ENCODE results near the gene TRPM7. TPM values are rescaled to one million over a fixed set of nuclear protein-coding genes. Genes with fewer than 3 reads are reported as not detected.
A peak's percentile ranks its signal among the peaks of the same experiment; 100 is the strongest.

TRPM7 gene
- total and polyA plus RNA-seq, 9 of the 15 experiments (the other 6 are each of a cell fraction or from before 2014, with no cell fraction given): 12.3 to 59.2 (median 31.5) TPM

DNA sequence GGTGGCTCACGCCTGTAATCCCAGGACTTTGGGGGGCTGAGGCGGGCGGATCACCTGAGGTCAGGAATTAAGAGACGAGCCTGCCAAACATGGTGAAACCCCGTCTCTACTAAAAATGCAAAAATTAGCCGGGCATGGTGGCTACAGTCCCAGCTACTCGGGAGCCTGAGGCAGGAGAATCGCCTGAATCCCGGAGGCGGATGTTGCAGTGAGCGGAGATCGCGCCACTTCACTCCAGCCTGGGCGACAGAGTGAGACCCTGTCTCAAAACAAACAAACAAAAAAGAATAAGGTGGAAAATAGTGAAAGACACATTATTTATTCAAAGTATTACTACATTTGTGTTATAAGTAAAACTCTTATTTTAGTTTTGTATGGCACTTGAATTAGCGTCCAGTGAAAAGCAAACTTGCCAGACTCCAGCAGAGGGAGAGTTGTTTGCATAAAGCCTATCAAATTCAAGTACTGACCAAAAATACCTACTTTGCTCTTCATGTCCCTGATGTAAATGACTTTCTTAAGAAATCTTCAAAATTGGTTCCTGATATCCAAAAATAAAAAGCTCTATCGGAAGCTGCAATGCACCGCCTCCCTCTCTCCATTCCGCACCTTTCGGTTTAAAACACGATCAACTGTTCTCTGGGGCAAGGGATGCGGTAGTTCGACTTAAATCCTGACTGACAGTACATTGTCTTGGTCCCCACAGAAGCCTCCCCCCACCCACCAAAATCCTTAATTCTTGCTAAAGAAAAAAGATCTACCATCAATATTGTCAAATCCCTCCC lies 1.2 kb downstream of the TRPM7 start (continued):
- TF ChIP-seq, protein P1, sequence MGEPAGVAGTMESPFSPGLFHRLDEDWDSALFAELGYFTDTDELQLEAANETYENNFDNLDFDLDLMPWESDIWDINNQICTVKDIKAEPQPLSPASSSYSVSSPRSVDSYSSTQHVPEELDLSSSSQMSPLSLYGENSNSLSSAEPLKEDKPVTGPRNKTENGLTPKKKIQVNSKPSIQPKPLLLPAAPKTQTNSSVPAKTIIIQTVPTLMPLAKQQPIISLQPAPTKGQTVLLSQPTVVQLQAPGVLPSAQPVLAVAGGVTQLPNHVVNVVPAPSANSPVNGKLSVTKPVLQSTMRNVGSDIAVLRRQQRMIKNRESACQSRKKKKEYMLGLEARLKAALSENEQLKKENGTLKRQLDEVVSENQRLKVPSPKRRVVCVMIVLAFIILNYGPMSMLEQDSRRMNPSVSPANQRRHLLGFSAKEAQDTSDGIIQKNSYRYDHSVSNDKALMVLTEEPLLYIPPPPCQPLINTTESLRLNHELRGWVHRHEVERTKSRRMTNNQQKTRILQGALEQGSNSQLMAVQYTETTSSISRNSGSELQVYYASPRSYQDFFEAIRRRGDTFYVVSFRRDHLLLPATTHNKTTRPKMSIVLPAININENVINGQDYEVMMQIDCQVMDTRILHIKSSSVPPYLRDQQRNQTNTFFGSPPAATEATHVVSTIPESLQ (CRISPR knock-in tag; IDR thresholded peaks at IDR 0.05): no peak
- TF ChIP-seq KLF1 (tag; IDR thresholded peaks at IDR 0.05) (no peak), CTBP1 (IDR thresholded peaks at IDR 0.05; ENCODE audit: borderline replicate concordance) (no peak), SOX6 (IDR thresholded peaks at IDR 0.05) (no peak), ZNF551 (CRISPR knock-in tag; IDR thresholded peaks at IDR 0.05) (no peak), YY1 (IDR thresholded peaks at IDR 0.05; ENCODE audit: borderline replicate concordance in 1 of 3, control insufficient read depth in 1 of 3, extremely low read depth in 1 of 3, insufficient read depth in 3 of 3, insufficient read length in 1 of 3, insufficient replicate concordance in 2 of 3, low read depth in 1 of 3, low read length in 2 of 3) (no peak), ZKSCAN8 (CRISPR knock-in tag; IDR thresholded peaks at IDR 0.05) (no peak), ILK (tag; IDR thresholded peaks at IDR 0.05; ENCODE audit: borderline replicate concordance, low read depth) (no peak), MAZ (CRISPR knock-in tag; conservative IDR thresholded peaks at IDR 0.05 in 1 of 2, IDR thresholded peaks at IDR 0.05 in 1 of 2) (no peak), FOXJ2 (tag; IDR thresholded peaks at IDR 0.05) (0 out of 2 replicates have a peak, but pooled peaks have one; percentile 13), XRCC4 (IDR thresholded peaks at IDR 0.05; ENCODE audit: extremely low read depth, insufficient read depth, insufficient read length) (no peak)
- TF ChIP-seq, protein P2, sequence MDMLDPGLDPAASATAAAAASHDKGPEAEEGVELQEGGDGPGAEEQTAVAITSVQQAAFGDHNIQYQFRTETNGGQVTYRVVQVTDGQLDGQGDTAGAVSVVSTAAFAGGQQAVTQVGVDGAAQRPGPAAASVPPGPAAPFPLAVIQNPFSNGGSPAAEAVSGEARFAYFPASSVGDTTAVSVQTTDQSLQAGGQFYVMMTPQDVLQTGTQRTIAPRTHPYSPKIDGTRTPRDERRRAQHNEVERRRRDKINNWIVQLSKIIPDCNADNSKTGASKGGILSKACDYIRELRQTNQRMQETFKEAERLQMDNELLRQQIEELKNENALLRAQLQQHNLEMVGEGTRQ (CRISPR knock-in tag; IDR thresholded peaks at IDR 0.05): no peak
- TF ChIP-seq, protein P3, sequence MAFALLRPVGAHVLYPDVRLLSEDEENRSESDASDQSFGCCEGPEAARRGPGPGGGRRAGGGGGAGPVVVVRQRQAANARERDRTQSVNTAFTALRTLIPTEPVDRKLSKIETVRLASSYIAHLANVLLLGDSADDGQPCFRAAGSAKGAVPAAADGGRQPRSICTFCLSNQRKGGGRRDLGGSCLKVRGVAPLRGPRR (CRISPR knock-in tag; IDR thresholded peaks at IDR 0.05): 0 out of 2 replicates have a peak, but pooled peaks have one; percentile 7
- TF ChIP-seq, protein P4, sequence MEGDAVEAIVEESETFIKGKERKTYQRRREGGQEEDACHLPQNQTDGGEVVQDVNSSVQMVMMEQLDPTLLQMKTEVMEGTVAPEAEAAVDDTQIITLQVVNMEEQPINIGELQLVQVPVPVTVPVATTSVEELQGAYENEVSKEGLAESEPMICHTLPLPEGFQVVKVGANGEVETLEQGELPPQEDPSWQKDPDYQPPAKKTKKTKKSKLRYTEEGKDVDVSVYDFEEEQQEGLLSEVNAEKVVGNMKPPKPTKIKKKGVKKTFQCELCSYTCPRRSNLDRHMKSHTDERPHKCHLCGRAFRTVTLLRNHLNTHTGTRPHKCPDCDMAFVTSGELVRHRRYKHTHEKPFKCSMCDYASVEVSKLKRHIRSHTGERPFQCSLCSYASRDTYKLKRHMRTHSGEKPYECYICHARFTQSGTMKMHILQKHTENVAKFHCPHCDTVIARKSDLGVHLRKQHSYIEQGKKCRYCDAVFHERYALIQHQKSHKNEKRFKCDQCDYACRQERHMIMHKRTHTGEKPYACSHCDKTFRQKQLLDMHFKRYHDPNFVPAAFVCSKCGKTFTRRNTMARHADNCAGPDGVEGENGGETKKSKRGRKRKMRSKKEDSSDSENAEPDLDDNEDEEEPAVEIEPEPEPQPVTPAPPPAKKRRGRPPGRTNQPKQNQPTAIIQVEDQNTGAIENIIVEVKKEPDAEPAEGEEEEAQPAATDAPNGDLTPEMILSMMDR (IDR thresholded peaks at IDR 0.05 in 2 of 3, conservative IDR thresholded peaks at IDR 0.05 in 1 of 3; ENCODE audit: insufficient read depth in 2 of 3, low read depth in 1 of 3, low read length in 3 of 3): 0 out of 6 replicates have a peak, but pooled peaks of 1 of the 3 experiments have one; percentile 3
- TF ChIP-seq, protein P5, sequence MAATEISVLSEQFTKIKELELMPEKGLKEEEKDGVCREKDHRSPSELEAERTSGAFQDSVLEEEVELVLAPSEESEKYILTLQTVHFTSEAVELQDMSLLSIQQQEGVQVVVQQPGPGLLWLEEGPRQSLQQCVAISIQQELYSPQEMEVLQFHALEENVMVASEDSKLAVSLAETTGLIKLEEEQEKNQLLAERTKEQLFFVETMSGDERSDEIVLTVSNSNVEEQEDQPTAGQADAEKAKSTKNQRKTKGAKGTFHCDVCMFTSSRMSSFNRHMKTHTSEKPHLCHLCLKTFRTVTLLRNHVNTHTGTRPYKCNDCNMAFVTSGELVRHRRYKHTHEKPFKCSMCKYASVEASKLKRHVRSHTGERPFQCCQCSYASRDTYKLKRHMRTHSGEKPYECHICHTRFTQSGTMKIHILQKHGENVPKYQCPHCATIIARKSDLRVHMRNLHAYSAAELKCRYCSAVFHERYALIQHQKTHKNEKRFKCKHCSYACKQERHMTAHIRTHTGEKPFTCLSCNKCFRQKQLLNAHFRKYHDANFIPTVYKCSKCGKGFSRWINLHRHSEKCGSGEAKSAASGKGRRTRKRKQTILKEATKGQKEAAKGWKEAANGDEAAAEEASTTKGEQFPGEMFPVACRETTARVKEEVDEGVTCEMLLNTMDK (IDR thresholded peaks at IDR 0.05; ENCODE audit: borderline replicate concordance, insufficient read depth, low read depth, low read length, poor library complexity, severe bottlenecking): no peak
- TF ChIP-seq, protein P6, sequence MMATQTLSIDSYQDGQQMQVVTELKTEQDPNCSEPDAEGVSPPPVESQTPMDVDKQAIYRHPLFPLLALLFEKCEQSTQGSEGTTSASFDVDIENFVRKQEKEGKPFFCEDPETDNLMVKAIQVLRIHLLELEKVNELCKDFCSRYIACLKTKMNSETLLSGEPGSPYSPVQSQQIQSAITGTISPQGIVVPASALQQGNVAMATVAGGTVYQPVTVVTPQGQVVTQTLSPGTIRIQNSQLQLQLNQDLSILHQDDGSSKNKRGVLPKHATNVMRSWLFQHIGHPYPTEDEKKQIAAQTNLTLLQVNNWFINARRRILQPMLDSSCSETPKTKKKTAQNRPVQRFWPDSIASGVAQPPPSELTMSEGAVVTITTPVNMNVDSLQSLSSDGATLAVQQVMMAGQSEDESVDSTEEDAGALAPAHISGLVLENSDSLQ (IDR thresholded peaks at IDR 0.05): peak; percentile 62
